ENCODE results near the gene ARHGEF35. TPM values are rescaled to one million over a fixed set of nuclear protein-coding genes. Genes with fewer than 3 reads are reported as not detected.
"Not testable (repeated sequence)": the region's sequence is repeated elsewhere in the genome, so short reads cannot be mapped to it uniquely, and the experiment has no call there.

The ARHGEF35 gene
- 9.0 and 11.5 TPM in 2 replicates for total RNA-seq

DNA sequence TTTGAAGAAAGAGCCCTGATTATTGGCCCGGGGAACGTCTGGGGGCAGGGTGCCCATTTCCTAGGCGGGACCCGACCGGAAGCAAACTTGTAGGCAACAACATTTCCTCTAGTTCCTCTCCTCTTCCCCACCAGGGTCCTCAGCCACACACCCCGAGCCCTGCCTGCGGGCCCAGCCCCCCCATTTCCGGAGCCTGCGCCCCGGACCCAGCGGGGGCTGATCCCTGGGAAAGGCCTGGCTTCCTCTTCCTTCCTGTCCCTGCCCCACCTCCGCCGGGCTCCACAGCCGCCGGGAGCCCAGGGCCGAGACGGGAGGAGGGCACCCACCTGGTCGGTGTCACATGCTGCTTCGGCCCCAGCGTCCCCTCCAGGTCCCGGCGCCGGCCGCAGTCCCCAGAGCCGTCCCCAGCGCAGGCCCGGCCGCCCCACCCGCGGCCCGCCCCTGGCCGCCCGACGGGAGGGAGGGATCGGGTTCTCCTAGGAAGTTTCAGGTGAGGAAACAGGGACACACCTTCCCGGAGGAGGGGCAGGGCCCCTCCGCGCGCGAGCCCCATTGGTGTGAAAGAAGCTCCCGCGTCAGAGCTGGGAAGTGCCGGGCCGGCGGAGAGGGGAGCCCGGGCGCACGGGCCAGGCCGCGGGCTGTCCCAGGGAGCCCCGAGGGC lies at the start of gene ARHGEF35:
Gene ARHGEF35, minus strand, starts transcription at position 622 of the 661 bp plus-strand sequence. CDS start 7,450 bp downstream, outside the sequence.
- not testable (repeated sequence) for DNase-seq (ENCODE audit: low read depth); H3K36me3 ChIP-seq (ENCODE audit: control insufficient read depth, insufficient read depth, low read length); H3K4me3 ChIP-seq (ENCODE audit: low read depth, low read length); H3K27me3 ChIP-seq (ENCODE audit: control insufficient read depth, insufficient read depth, low read length)

GRCh38 chr7:144245372-144245771 lies 49.7 kb upstream of the ARHGEF35 start:
- not testable (repeated sequence) for DNase-seq (ENCODE audit: low read depth); H3K4me3 ChIP-seq (ENCODE audit: low read depth, low read length); H3K36me3 ChIP-seq (ENCODE audit: control insufficient read depth, insufficient read depth, low read length); H3K27me3 ChIP-seq (ENCODE audit: control insufficient read depth, insufficient read depth, low read length)

DNA sequence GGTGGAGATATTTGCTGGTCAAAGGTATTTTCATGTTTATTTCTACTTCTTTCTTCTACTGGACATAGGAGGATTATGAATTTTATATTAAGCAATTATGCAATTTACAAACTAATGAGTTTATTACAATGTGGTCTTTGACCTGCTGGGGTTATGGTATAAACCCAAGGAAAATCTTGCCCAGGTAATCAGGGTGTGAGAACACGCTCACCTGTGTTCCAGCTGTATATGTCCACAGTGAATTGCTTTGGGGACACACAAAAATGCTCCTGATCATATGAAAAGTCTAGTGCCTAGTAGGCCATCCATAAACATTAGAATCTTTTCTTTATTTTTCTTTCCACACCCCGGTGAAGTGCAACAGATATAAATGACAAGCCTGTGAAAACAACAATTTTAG lies 43.7 kb upstream of the ARHGEF35 start, which contains the start of gene OR2A42:
Gene OR2A42, minus strand, starts transcription at position 241 of the 400 bp plus-strand sequence. CDS start 6,762 bp downstream, outside the sequence.
- not testable (repeated sequence) for H3K4me3 ChIP-seq (ENCODE audit: low read depth, low read length); H3K27me3 ChIP-seq (ENCODE audit: control insufficient read depth, insufficient read depth, low read length); H3K36me3 ChIP-seq (ENCODE audit: control insufficient read depth, insufficient read depth, low read length); DNase-seq (ENCODE audit: low read depth)

DNA sequence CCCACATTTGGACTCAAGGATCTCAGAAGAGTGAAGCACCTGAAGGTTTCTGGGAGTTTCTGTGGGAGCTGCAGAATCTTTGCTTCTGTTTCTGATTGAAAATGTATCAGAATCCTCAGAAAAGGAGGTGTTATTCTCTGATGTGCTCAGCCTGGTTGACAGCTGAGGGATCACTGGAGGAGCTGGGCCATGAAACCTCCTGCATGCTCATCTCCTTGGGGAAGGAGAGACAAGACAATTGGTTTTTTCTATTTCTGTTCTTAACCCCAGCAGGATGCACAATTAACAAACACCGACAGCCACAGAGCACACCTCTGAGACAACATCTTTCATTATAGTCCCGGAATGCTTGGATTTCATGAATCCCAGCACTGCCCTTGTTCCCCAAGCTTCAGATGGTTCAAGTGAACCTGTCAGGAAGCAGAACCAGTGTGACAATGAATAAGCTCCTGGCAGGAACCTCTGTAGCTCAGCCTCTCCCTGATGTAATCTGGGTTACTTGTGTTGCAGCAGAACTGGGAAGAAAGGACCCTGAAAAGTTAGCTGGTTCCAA lies 43.0 kb upstream of the ARHGEF35 start:
- H3K4me3 ChIP-seq (ENCODE audit: low read depth, low read length); H3K36me3 ChIP-seq (ENCODE audit: control insufficient read depth, insufficient read depth, low read length); DNase-seq (ENCODE audit: low read depth); H3K27me3 ChIP-seq (ENCODE audit: control insufficient read depth, insufficient read depth, low read length): not testable (repeated sequence)

DNA sequence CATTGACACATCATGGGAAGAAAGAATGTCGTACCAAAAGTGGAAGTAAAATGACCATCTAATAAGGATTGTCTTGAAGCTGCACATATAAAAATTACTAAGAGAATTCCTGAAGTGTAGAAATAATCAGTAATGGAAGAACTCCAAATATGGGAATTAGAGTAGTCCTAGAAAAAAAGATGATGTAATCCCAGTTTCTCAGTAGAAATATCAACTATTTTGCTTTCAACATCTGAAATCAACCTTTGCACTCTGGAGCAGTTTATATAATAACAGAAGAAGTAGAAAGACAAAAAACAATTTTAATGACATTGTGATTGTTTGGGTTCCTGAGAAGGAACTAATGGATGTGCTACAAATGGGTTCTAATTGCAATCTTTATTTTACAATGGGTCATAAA lies 37.4 kb upstream of the ARHGEF35 start:
- not testable (repeated sequence) for H3K27me3 ChIP-seq (ENCODE audit: control insufficient read depth, insufficient read depth, low read length); DNase-seq (ENCODE audit: low read depth); H3K4me3 ChIP-seq (ENCODE audit: low read depth, low read length)

DNA sequence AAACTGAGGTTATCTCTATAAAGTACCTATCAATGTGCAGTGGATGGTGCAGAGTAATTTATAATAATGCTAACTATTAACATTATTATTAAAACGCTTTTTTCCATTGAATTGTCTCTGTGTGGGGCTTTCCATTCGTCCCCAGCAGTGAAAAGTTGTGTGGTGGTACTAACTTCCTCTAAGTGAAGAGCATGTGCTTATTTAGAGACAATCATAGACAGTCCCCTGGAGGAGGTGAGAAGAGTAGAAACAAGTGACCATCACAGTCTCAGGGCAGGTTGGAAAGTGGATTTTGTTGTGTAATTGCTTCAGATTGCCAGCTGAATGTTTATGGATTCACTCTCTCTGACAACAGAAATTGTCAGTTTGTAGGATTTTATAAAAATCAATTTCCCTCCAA lies 35.4 kb upstream of the ARHGEF35 start:
- H3K36me3 ChIP-seq (ENCODE audit: control insufficient read depth, insufficient read depth, low read length); H3K27me3 ChIP-seq (ENCODE audit: control insufficient read depth, insufficient read depth, low read length); H3K4me3 ChIP-seq (ENCODE audit: low read depth, low read length); DNase-seq (ENCODE audit: low read depth): not testable (repeated sequence)

More for the DNA sequence above, 37.4 kb upstream of the ARHGEF35 start:
- H3K36me3 ChIP-seq (ENCODE audit: control insufficient read depth, insufficient read depth, low read length) = not testable (repeated sequence)

- H3K27me3 ChIP-seq (ENCODE audit: control insufficient read depth, insufficient read depth, low read length); DNase-seq (ENCODE audit: low read depth); H3K4me3 ChIP-seq (ENCODE audit: low read depth, low read length); H3K36me3 ChIP-seq (ENCODE audit: control insufficient read depth, insufficient read depth, low read length): not testable (repeated sequence)
These were observed 33.2 kb upstream of the ARHGEF35 start for GRCh38 chr7:144228810-144229209.

GRCh38 chr7:144226866-144227265 lies 31.2 kb upstream of the ARHGEF35 start:
- H3K4me3 ChIP-seq (ENCODE audit: low read depth, low read length); H3K36me3 ChIP-seq (ENCODE audit: control insufficient read depth, insufficient read depth, low read length); DNase-seq (ENCODE audit: low read depth); H3K27me3 ChIP-seq (ENCODE audit: control insufficient read depth, insufficient read depth, low read length): not testable (repeated sequence)

GRCh38 chr7:144223675-144224074 lies 28.0 kb upstream of the ARHGEF35 start:
- not testable (repeated sequence) for H3K36me3 ChIP-seq (ENCODE audit: control insufficient read depth, insufficient read depth, low read length); H3K27me3 ChIP-seq (ENCODE audit: control insufficient read depth, insufficient read depth, low read length); DNase-seq (ENCODE audit: low read depth); H3K4me3 ChIP-seq (ENCODE audit: low read depth, low read length)

DNA sequence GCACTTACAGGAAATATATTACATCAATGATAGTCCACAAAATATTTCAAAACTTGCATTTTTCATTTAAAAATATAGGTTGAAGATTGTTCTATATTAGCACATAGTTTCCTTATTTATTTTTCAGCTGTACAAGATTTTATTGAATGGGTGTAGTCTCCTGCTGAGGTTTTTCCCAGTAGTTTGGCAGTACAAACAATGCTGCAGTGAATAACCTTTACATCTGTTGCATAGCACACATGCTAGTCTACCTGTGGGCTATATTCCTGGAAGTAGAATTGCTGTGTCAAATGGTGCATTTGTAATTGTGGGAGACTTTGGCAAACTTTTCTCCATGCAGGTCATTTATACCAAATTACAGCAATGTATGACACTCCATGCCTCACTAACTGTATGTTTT lies 24.9 kb upstream of the ARHGEF35 start:
- H3K4me3 ChIP-seq (ENCODE audit: low read depth, low read length); DNase-seq (ENCODE audit: low read depth); H3K36me3 ChIP-seq (ENCODE audit: control insufficient read depth, insufficient read depth, low read length); H3K27me3 ChIP-seq (ENCODE audit: control insufficient read depth, insufficient read depth, low read length): not testable (repeated sequence)

DNA sequence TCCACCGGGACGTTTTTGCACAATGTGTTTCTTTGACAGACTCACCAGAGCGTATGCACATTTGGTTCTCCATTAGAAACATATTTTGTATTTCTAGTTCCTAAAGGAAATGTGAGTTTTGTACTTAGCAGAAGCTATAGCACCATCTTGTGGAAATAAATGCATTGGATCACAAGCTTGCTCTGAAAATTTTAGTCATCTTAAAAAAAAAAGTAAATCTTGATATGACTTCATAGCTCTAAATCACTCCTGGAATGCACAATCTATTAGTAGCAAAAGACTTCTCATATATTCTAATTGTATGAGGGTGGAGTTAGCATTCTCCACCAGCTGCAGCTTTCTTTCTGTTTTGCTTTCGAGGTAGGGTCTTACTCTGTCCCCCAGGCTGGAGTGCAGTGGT lies 23.5 kb upstream of the ARHGEF35 start:
- not testable (repeated sequence) for DNase-seq (ENCODE audit: low read depth); H3K4me3 ChIP-seq (ENCODE audit: low read depth, low read length); H3K27me3 ChIP-seq (ENCODE audit: control insufficient read depth, insufficient read depth, low read length); H3K36me3 ChIP-seq (ENCODE audit: control insufficient read depth, insufficient read depth, low read length)

DNA sequence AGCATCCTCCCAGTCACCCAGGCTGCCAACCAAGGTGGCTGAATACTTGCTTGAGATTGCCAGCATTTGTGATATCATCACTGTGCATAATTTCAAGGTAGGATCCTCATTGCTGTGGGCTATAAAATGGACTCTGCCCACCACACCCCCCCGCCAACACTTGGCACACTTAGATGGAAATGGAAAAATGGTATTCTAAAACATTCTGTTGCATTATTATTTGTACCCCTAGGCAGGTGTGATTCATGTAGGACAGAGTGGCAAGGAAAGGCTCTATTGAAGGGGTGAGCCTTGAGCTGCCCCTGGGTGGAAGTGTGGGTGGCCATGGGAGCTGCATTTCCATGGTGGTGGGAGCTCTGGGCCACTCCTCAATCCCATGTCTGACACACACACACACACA lies 22.9 kb upstream of the ARHGEF35 start:
- not testable (repeated sequence) for DNase-seq (ENCODE audit: low read depth); H3K36me3 ChIP-seq (ENCODE audit: control insufficient read depth, insufficient read depth, low read length); H3K4me3 ChIP-seq (ENCODE audit: low read depth, low read length); H3K27me3 ChIP-seq (ENCODE audit: control insufficient read depth, insufficient read depth, low read length)

DNA sequence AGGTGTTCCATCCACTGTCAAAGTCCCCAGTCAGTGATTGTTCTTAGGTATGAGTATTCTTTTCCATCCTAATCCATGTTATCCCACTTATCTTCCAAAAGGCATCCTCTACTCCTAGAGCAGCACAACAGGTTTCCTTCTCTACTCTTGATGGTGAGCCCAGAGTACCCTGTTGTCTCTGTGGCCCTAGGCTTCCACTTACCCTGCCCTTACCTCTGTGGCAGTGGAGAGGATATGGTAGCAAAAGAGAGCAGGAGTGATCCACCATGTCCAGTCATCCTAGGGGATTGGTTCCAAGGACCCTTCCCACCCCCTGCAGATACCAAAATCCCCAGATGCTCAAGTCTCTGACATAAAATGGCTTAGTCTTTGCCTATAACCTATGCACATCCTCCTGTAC lies 21.6 kb upstream of the ARHGEF35 start:
- not testable (repeated sequence) for DNase-seq (ENCODE audit: low read depth); H3K27me3 ChIP-seq (ENCODE audit: control insufficient read depth, insufficient read depth, low read length); H3K4me3 ChIP-seq (ENCODE audit: low read depth, low read length); H3K36me3 ChIP-seq (ENCODE audit: control insufficient read depth, insufficient read depth, low read length)

DNA sequence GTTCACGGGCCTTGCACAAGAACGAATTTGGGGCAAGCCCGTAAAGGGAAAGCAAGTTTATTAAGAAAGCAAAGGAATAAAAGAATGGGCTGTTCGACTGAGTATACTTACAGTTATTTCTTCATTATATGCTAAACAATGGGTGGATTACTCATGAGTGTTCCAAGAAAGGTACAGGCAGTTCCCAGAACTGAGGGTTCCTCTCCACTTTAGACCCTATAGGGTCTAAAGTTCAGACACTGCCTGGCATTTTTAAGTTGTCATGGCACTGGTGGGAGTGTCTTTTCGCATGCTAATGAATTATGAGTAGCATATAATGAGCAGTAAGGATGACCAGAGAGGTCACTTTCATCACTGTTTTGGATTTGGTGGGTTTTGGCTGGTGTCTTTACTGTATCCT lies 9.7 kb upstream of the ARHGEF35 start:
- not testable (repeated sequence) for H3K27me3 ChIP-seq (ENCODE audit: control insufficient read depth, insufficient read depth, low read length); DNase-seq (ENCODE audit: low read depth); H3K36me3 ChIP-seq (ENCODE audit: control insufficient read depth, insufficient read depth, low read length); H3K4me3 ChIP-seq (ENCODE audit: low read depth, low read length)

GRCh38 chr7:144203086-144203485 lies 7.5 kb upstream of the ARHGEF35 start:
- H3K4me3 ChIP-seq (ENCODE audit: low read depth, low read length); DNase-seq (ENCODE audit: low read depth); H3K27me3 ChIP-seq (ENCODE audit: control insufficient read depth, insufficient read depth, low read length); H3K36me3 ChIP-seq (ENCODE audit: control insufficient read depth, insufficient read depth, low read length): not testable (repeated sequence)
